Measurements from ENCODE around the gene MRPL58. TPM values are rescaled to one million over a fixed set of nuclear protein-coding genes. Genes with fewer than 3 reads are reported as not detected.
A peak's percentile ranks its signal among the peaks of the same experiment; 100 is the strongest.

The MRPL58 gene
- total RNA-seq, 1 donor from 2014 or later, result 50.6 TPM

- H3K36me3 ChIP-seq, result peaks cover 57% of the 10 kb centered on the region
- intact Hi-C loops (cut with micrococcal nuclease), result no loop called here
- no peak for DNase-seq
- no peaks in the 10 kb centered on the region for H3K27me3 ChIP-seq (ENCODE audit: low read depth)
- peaks cover 14% of the 10 kb centered on the region for H3K4me1 ChIP-seq
- TF ChIP-seq CTCF (IDR thresholded peaks at IDR 0.05; ENCODE audit: borderline replicate concordance), result no peak
- peak overlapping the region; percentile 73 for H3K27ac ChIP-seq (replicated peaks)
- no peaks in the 10 kb centered on the region for H3K9me3 ChIP-seq (replicated peaks)
- H3K4me3 ChIP-seq, result no peak overlapping the region
Observed at GRCh38 chr17:75060434-75061054, 48.1 kb downstream of the MRPL58 start.

DNA sequence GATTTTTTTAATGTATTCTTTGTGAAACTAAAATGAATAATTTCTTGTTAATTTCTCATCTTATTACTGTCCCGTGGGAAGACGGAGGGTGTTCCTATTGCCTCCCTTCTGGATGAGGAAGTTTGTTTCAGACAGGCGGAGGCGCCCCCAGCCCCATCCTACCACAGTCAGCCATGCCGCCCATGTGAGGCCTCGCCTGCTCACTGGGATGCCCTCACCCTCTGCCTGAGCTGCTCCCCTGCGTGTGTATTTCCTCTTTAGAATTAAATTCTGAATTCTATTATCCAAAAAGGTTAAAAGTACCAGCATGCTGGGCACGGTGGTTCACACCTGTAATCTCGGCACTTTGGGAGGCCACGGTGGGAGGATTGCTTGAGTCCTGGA is 48.6 kb downstream of the MRPL58 start:
- peaks cover 52% of the 10 kb centered on the region for H3K36me3 ChIP-seq

DNA sequence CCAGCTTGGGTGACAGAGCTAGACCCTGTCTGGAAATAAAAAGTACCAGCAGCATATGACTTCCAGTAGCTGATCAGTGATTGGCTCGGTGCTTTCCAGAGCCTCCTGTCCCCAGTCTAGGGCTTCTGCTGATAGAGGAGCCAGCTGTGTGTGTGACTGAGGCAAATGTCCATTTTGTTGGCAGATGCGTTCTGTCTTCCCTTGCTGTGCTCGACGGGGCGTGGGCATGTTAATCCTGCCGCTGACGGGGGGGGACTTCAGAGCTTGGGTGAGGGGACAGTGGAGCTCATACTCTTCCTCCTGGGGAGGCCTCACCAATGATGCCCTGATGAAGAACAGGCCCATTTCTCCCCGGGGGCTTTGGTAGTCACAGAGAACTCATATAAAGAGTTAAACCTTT is 49.1 kb downstream of the MRPL58 start:
- intact Hi-C loops (cut with micrococcal nuclease), result no loop called here

More for the DNA sequence above, 48.6 kb downstream of the MRPL58 start:
- DNase-seq, result no peak
- no peak overlapping the region for H3K4me3 ChIP-seq
- H3K27me3 ChIP-seq (ENCODE audit: low read depth), result no peaks in the 10 kb centered on the region
- intact Hi-C loops (cut with micrococcal nuclease), result no loop called here
- no peak for TF ChIP-seq CTCF (IDR thresholded peaks at IDR 0.05; ENCODE audit: borderline replicate concordance)
- H3K9me3 ChIP-seq (replicated peaks), result no peaks in the 10 kb centered on the region
- peaks cover 14% of the 10 kb centered on the region for H3K4me1 ChIP-seq
- peak overlapping the region; percentile 73 for H3K27ac ChIP-seq (replicated peaks)

DNA sequence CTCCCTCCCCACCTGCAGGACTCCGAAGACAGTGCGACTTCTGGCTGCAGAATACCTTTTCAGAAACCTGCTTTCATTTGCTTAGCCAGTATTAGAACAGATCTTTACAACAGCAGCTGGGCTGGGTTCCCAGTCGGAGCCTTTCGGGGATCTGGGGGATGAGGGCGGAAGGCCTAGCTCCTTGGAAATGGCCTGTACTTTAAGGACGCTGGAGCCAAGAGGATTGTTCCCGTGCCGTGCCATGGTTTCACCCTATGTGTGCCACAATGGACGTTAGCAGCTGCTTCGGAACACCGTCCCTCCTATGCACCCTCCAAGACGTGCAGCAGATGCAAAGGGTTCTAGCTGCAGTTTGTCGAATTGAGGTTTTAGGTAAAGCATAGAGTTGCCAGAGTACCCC is 50.7 kb downstream of the MRPL58 start:
- H3K36me3 ChIP-seq, result peaks cover 45% of the 10 kb centered on the region
- H3K4me3 ChIP-seq, result no peak overlapping the region
- no peak for TF ChIP-seq CTCF (IDR thresholded peaks at IDR 0.05; ENCODE audit: borderline replicate concordance)
- H3K27ac ChIP-seq (replicated peaks), result no peak overlapping the region
- no peaks in the 10 kb centered on the region for H3K9me3 ChIP-seq (replicated peaks)
- no peaks in the 10 kb centered on the region for H3K27me3 ChIP-seq (ENCODE audit: low read depth)
- DNase-seq, result no peak
- intact Hi-C loops (cut with micrococcal nuclease), result no loop called here
- H3K4me1 ChIP-seq, result peaks cover 14% of the 10 kb centered on the region

More for the DNA sequence above, 49.1 kb downstream of the MRPL58 start:
- no peak overlapping the region for H3K4me3 ChIP-seq
- no peak for TF ChIP-seq CTCF (IDR thresholded peaks at IDR 0.05; ENCODE audit: borderline replicate concordance)
- H3K27me3 ChIP-seq (ENCODE audit: low read depth), result no peaks in the 10 kb centered on the region
- peaks cover 46% of the 10 kb centered on the region for H3K36me3 ChIP-seq
- no peak overlapping the region for H3K27ac ChIP-seq (replicated peaks)
- no peaks in the 10 kb centered on the region for H3K9me3 ChIP-seq (replicated peaks)
- H3K4me1 ChIP-seq, result peaks cover 14% of the 10 kb centered on the region
- no peak for DNase-seq

- H3K27ac ChIP-seq (replicated peaks), result no peak overlapping the region
- H3K27me3 ChIP-seq (ENCODE audit: low read depth), result no peaks in the 10 kb centered on the region
- intact Hi-C loops (cut with micrococcal nuclease), result no loop called here
- TF ChIP-seq CTCF (IDR thresholded peaks at IDR 0.05; ENCODE audit: borderline replicate concordance), result no peak
- H3K9me3 ChIP-seq (replicated peaks), result no peaks in the 10 kb centered on the region
- peaks cover 14% of the 10 kb centered on the region for H3K4me1 ChIP-seq
- no peak overlapping the region for H3K4me3 ChIP-seq
- no peak for DNase-seq
- peaks cover 45% of the 10 kb centered on the region for H3K36me3 ChIP-seq
Observed at GRCh38 chr17:75063626-75064025, 51.2 kb downstream of the MRPL58 start.

Measured in left ventricle myocardium inferior (tissue), 1 donor.